Measurements from ENCODE around the gene SYPL1. TPM values are rescaled to one million over a fixed set of nuclear protein-coding genes. Genes with fewer than 3 reads are reported as not detected.

The SYPL1 gene
- total and polyA plus RNA-seq, 9 of the 15 experiments (the other 6 are each of a cell fraction or from before 2014, with no cell fraction given) = 23.8 to 214 (median 70.2) TPM

- Histone ChIP-seq H3K79me2 (ENCODE audit: control insufficient read depth, insufficient read depth, low read length) (no peaks in the 10 kb centered on the region), H3K9me1 (ENCODE audit: control insufficient read depth, insufficient read depth, low read length) (no peaks in the 10 kb centered on the region), H4K20me1 (replicated peaks; ENCODE audit: control insufficient read depth, insufficient read depth, low read length) (no peaks in the 10 kb centered on the region), H3K27me3 (ENCODE audit: control insufficient read depth in 2 of 2, insufficient read depth in 2 of 2, low read length in 2 of 2) (peaks cover 45 to 62% of the 10 kb centered on the region in 2 experiments), H3K36me3 (ENCODE audit: control insufficient read depth, insufficient read depth, low read length) (no peaks in the 10 kb centered on the region), H3K9ac (ENCODE audit: insufficient read depth in 1 of 2, low read depth in 2 of 2, low read length in 2 of 2) (no peak overlapping the region), H3K4me3 (no peak overlapping the region), H3K4me2 (ENCODE audit: insufficient read depth, low read length) (no peak overlapping the region), H2AFZ (ENCODE audit: low read depth, low read length) (no peak overlapping the region), H3K4me1 (replicated peaks in 1 of 2; ENCODE audit: control insufficient read depth in 2 of 2, insufficient read depth in 2 of 2, low read length in 2 of 2) (no peaks in the 10 kb centered on the region), H3K27ac (ENCODE audit: extremely low read depth, low read depth, low read length) (no peak overlapping the region), H3K9me3 (replicated peaks; ENCODE audit: control insufficient read depth, insufficient read depth, low read depth, low read length) (no peaks in the 10 kb centered on the region)
- POLR2A ChIA-PET = interaction anchor here (0.6 to 1.4 kb wide), 6 partner anchors 10 to 445 kb away, joined by 3 to 5 read pairs (median 3); no protein-coding TSS in a partner anchor
- CTCF ChIA-PET (ENCODE audit: low intra/inter-chr PET ratio) = interaction anchor here (0.6 to 5.6 kb wide), 10 partner anchors 13 to 394 kb away, joined by 3 to 125 read pairs (median 4); no protein-coding TSS in a partner anchor
- intact Hi-C loops (cut with micrococcal nuclease) (loop anchor here (1.0 to 5.0 kb wide), 4 partner anchors 97 to 497 kb away; no protein-coding TSS in a partner anchor), in situ Hi-C loops (cut with MboI) (loop anchor here (5.0 kb wide), 2 partner anchors 97 to 402 kb away; no protein-coding TSS in a partner anchor)
- FAIRE-seq (peak; percentile 97), ATAC-seq (peak; percentile 99), DNase-seq (ENCODE audit: extremely low read depth in 1 of 4, low spot score in 3 of 4) (peak; percentile 83 to 87 (median 85))
- 11% methylated on average over 15 of the region's 15 CpGs for WGBS (ENCODE audit: insufficient coverage, low coverage, missing lambda C conversion rate)
- no TSS peak for BruUV-seq (replicated peaks)
- TF ChIP-seq ZKSCAN3 (CRISPR knock-in tag; IDR thresholded peaks at IDR 0.05) = no peak
- no peak for TF ChIP-seq KLF6 (CRISPR knock-in tag; IDR thresholded peaks at IDR 0.05; ENCODE audit: borderline replicate concordance)
- TF ChIP-seq MED1 (CRISPR knock-in tag; IDR thresholded peaks at IDR 0.05; ENCODE audit: borderline replicate concordance) = no peak
- no peak for TF ChIP-seq SAP30 (IDR thresholded peaks at IDR 0.05; ENCODE audit: borderline replicate concordance, insufficient read depth, low read depth, low read length, poor library complexity, severe bottlenecking)
- no peak for TF ChIP-seq HNRNPUL1 (IDR thresholded peaks at IDR 0.05; ENCODE audit: low read length)
- no peak for TF ChIP-seq EHMT2 (IDR thresholded peaks at IDR 0.05)
- 0 out of 2 replicates have a peak, but pooled peaks have one; percentile 42 for TF ChIP-seq TARDBP (IDR thresholded peaks at IDR 0.05)
- TF ChIP-seq BRCA1 (IDR thresholded peaks at IDR 0.05) = no peak
- TF ChIP-seq BRCA1 (CRISPR knock-in tag; IDR thresholded peaks at IDR 0.05) = no peak
- TF ChIP-seq ETV1 (tag; conservative IDR thresholded peaks at IDR 0.05; ENCODE audit: low read depth) = no peak
- no peak for TF ChIP-seq TRIM25 (IDR thresholded peaks at IDR 0.05; ENCODE audit: borderline replicate concordance)
- peak; percentile 22; the same call in 1 of the 2 replicates for TF ChIP-seq CEBPB (tag; IDR thresholded peaks at IDR 0.05)
- TF ChIP-seq SAFB2 (IDR thresholded peaks at IDR 0.05; ENCODE audit: borderline replicate concordance, low read depth, low read length, severe bottlenecking) = no peak
- TF ChIP-seq PTTG1 (tag; IDR thresholded peaks at IDR 0.05; ENCODE audit: low read depth) = no peak
- no peak for TF ChIP-seq KLF1 (tag; IDR thresholded peaks at IDR 0.05)
- no peak for TF ChIP-seq E2F4 (CRISPR knock-in tag; IDR thresholded peaks at IDR 0.05; ENCODE audit: low read depth)
- TF ChIP-seq USF2 (CRISPR knock-in tag; IDR thresholded peaks at IDR 0.05) = no peak
- TF ChIP-seq ZNF174 (CRISPR knock-in tag; IDR thresholded peaks at IDR 0.05) = no peak
- no peak for TF ChIP-seq CCAR2 (IDR thresholded peaks at IDR 0.05; ENCODE audit: low read depth, low read length)
- no peak for TF ChIP-seq POU5F1 (IDR thresholded peaks at IDR 0.05; ENCODE audit: borderline replicate concordance, low read depth, low read length, partially characterized antibody)
- no peak for TF ChIP-seq ZNF184 (CRISPR knock-in tag; IDR thresholded peaks at IDR 0.05)
Observed at GRCh38 chr7:106153891-106154449, 41.9 kb upstream of the SYPL1 start.

Data from K562 (cell line).